NCI-H1694 treated with DMSO at 0.1 percent for 48 hours (cell line): Measurements from ENCODE around the gene FAAP100.
"Not testable (repeated sequence)": the region's sequence is repeated elsewhere in the genome, so short reads cannot be mapped to it uniquely, and the experiment has no call there.

Source experiments
- DNase-seq: peaks from one replicate; lab custom pipeline; 2025; lab: John Stamatoyannopoulos, UW

FAAP100 gene

GRCh38 chr17:81552244-81553017 is at the start of gene FAAP100:
Gene FAAP100, minus strand, starts transcription at chr17:81552353. Its CDS starts 23 bp downstream, at chr17:81552330.
- peak; percentile 69 for DNase-seq

- peak; percentile 83 for DNase-seq
These were observed 49.5 kb upstream of the FAAP100 start for GRCh38 chr17:81601525-81602120.

- DNase-seq, result no peak
These were observed 47.8 kb upstream of the FAAP100 start for GRCh38 chr17:81599719-81600486.

- no peak for DNase-seq
These were observed 41.1 kb upstream of the FAAP100 start for GRCh38 chr17:81593105-81593871.

- no peak for DNase-seq
These were observed 39.8 kb upstream of the FAAP100 start for GRCh38 chr17:81591971-81592370.

GRCh38 chr17:81590121-81590520 is 38.0 kb upstream of the FAAP100 start:
- no peak for DNase-seq

GRCh38 chr17:81589612-81590011 is 37.5 kb upstream of the FAAP100 start:
- DNase-seq, result no peak

- DNase-seq, result no peak
These were observed 33.9 kb upstream of the FAAP100 start for GRCh38 chr17:81586096-81586495.

GRCh38 chr17:81584771-81585170 is 32.6 kb upstream of the FAAP100 start:
- DNase-seq, result not testable (repeated sequence)

- no peak for DNase-seq
These were observed 31.6 kb upstream of the FAAP100 start for GRCh38 chr17:81583589-81584342.

GRCh38 chr17:81582749-81583148 is 30.6 kb upstream of the FAAP100 start:
- no peak for DNase-seq

- no peak for DNase-seq
These were observed 30.2 kb upstream of the FAAP100 start for GRCh38 chr17:81582341-81582740.

GRCh38 chr17:81581758-81582157 is 29.6 kb upstream of the FAAP100 start:
- no peak for DNase-seq

GRCh38 chr17:81580481-81580880 is 28.3 kb upstream of the FAAP100 start:
- DNase-seq, result no peak

GRCh38 chr17:81579821-81580321 is 27.7 kb upstream of the FAAP100 start:
- no peak for DNase-seq

GRCh38 chr17:81579298-81579697 is 27.1 kb upstream of the FAAP100 start:
- no peak for DNase-seq

- DNase-seq, result no peak
These were observed 26.5 kb upstream of the FAAP100 start for GRCh38 chr17:81578561-81579225.

- no peak for DNase-seq
These were observed 25.9 kb upstream of the FAAP100 start for GRCh38 chr17:81578038-81578441.

- DNase-seq, result no peak
These were observed 25.3 kb upstream of the FAAP100 start for GRCh38 chr17:81577278-81578000.
